Measurements from ENCODE around the gene KLHL40. TPM values are rescaled to one million over a fixed set of nuclear protein-coding genes. Genes with fewer than 3 reads are reported as not detected.

KLHL40 gene
- total RNA-seq, 1 experiment from 2014 or later, result not detected

- intact Hi-C loops (cut with micrococcal nuclease; ENCODE audit: unreplicated experiment), result no loop called here
- H3K4me1 ChIP-seq (ENCODE audit: control insufficient read depth, insufficient read depth, low read length), result no peaks in the 10 kb centered on the region
- POLR2A ChIA-PET, result no interaction called here
- CTCF ChIA-PET, result no interaction called here
- no TSS peak for BruUV-seq (replicated peaks)
- no peak overlapping the region for H3K4me3 ChIP-seq (ENCODE audit: low read depth in 2 of 2, low read length in 2 of 2)
- no peaks in the 10 kb centered on the region for H3K9me3 ChIP-seq (ENCODE audit: control insufficient read depth, insufficient read depth, low read depth, low read length)
- H3K27me3 ChIP-seq (ENCODE audit: control insufficient read depth, insufficient read depth, low read length), result no peaks in the 10 kb centered on the region
- H3K36me3 ChIP-seq (ENCODE audit: control insufficient read depth, insufficient read depth, low read length), result no peaks in the 10 kb centered on the region
- in situ Hi-C loops (cut with HindIII; ENCODE audit: low pct_unique_long_range_greater_than_20kb, low sequenced_read_pairs), result no loop called here
- ATAC-seq, result no peak
- no peak overlapping the region for H3K27ac ChIP-seq (ENCODE audit: low read length)
- DNase-seq (ENCODE audit: low read depth, low spot score), result no peak
- TF ChIP-seq SIN3A (IDR thresholded peaks at IDR 0.05; ENCODE audit: borderline replicate concordance, insufficient read depth, low read depth, low read length), result no peak
- TF ChIP-seq POLR2AphosphoS5 (IDR thresholded peaks at IDR 0.05; ENCODE audit: low read depth, low read length), result no peak
- no peak for TF ChIP-seq REST (IDR thresholded peaks at IDR 0.05; ENCODE audit: insufficient read depth in 1 of 2, low read depth in 2 of 2, low read length in 1 of 2)
- TF ChIP-seq CTCF (IDR thresholded peaks at IDR 0.05), result no peak
- TF ChIP-seq TCF7L2 (IDR thresholded peaks at IDR 0.05; ENCODE audit: low read depth, low read length), result no peak
Measured at GRCh38 chr3:42698216-42698910, 13.0 kb downstream of the KLHL40 start.

- intact Hi-C loops (cut with micrococcal nuclease; ENCODE audit: unreplicated experiment) (no loop called here), in situ Hi-C loops (cut with HindIII; ENCODE audit: low pct_unique_long_range_greater_than_20kb, low sequenced_read_pairs) (no loop called here)
- CTCF ChIA-PET, result no interaction called here
Measured at GRCh38 chr3:42698911-42699230, 13.5 kb downstream of the KLHL40 start.

More at GRCh38 chr3:42698911-42699230, 13.5 kb downstream of the KLHL40 start:
- POLR2A ChIA-PET, result no interaction called here
- Histone ChIP-seq H3K27me3 (ENCODE audit: control insufficient read depth, insufficient read depth, low read length) (no peaks in the 10 kb centered on the region), H3K4me3 (ENCODE audit: low read depth in 2 of 2, low read length in 2 of 2) (no peak overlapping the region), H3K4me1 (ENCODE audit: control insufficient read depth, insufficient read depth, low read length) (no peaks in the 10 kb centered on the region), H3K36me3 (ENCODE audit: control insufficient read depth, insufficient read depth, low read length) (no peaks in the 10 kb centered on the region), H3K9me3 (ENCODE audit: control insufficient read depth, insufficient read depth, low read depth, low read length) (no peaks in the 10 kb centered on the region), H3K27ac (ENCODE audit: low read length) (no peak overlapping the region)
- BruUV-seq (replicated peaks), result no TSS peak
- DNase-seq (ENCODE audit: low read depth, low spot score), result no peak
- ATAC-seq, result no peak
- no peak for TF ChIP-seq CTCF (IDR thresholded peaks at IDR 0.05)
- TF ChIP-seq REST (IDR thresholded peaks at IDR 0.05; ENCODE audit: insufficient read depth in 1 of 2, low read depth in 2 of 2, low read length in 1 of 2), result no peak
- no peak for TF ChIP-seq POLR2AphosphoS5 (IDR thresholded peaks at IDR 0.05; ENCODE audit: low read depth, low read length)

Data from Panc1 (cell line).